Iris pigment epithelial cell (primary cell): ENCODE measurements around the gene LIN9.
"Not testable (repeated sequence)": the region's sequence is repeated elsewhere in the genome, so short reads cannot be mapped to it uniquely, and the experiment has no call there.

Experiments used
- DNase-seq: peaks from one replicate; pipeline ENCODE4 v3.0.0-alpha.2; 2011; ENCODE audit warnings: low read depth

Gene LIN9

DNA sequence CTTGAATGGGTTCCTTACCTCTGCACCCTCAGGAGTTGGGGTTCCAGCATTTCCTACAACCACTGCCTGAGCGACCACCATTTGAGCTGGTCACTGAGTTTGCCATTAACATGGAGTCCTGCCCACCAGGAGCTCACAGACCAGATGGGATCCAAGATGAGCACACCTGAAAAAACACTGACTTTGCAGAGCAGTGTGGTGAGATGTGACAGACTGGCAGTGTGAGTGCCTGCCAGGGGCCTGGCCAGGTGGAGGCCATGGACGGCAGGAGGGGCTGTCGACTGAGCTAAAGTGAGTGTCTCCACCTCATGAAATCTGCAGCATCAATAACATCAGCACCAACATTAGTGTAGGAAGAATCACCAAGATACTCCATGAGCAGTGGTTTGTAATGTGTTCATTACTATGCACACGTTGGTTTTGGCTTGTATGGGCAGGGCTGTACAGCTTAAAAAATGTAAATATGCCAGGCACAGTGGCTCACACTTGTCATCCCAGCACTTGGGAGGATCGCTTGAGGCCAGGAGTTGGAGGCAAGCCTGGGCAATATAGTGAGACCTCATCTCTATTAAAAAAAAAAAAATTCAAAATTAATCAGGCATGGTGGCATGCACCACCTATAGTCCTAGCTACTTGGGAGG lies 97.7 kb downstream of the LIN9 start:
- no peak for DNase-seq

GRCh38 chr1:226210571-226211176 lies 98.3 kb downstream of the LIN9 start:
- DNase-seq, result no peak

DNA sequence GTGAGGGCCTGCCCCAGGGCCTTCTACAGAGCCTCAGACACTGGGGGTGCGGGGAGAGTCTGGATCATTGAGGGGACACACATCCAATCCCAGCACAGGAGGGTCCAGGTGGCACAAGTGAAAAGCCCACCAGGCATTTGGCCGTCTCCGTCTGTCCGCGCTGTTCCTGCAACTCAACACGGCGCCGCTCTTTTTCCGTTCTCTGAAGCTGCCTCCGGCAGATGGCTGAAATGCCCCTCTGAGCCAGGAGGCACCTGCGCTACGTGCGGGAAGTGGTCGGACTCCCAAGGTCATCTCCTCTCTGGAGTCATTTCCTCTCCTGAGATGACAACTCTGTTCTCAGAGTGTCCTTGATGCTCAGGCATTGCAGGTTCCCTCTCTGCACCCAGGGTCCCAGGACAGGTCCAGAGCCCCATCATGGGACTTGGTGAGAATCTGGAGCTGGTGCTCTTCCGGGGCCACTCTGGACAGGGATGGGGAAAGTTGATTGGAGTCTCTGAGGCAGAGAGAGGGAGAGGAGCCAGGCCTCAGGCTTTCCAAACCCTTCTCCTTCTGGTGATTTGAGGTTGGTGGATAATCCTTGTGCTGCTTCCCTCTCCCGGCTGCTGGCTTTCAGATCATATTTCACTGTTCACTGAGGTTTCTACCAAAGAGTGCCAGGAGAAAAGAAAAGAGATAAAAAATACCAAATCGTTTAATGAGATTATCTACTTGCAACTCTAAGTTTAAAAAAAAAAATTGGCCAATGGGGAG lies 99.5 kb downstream of the LIN9 start:
- DNase-seq, result peak; percentile 14

DNA sequence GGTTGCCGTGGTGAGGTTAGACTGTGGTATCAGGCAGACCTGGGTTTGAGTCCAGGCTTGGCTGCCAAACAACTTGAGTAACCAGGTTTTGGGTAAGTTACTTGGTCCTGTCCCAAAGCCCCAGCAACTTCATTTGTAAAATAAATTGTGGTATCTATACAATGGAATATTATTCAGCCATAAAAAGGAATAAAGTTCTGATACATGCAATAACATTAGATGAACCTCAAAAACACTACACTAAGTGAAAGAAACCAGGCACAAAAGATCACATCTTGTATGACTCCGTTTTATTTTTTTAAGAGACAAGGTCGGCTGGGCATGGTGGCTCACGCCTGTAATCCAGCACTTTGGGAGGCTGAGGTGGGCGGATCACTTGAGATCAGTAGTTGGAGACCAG lies 101.9 kb downstream of the LIN9 start:
- DNase-seq, result no peak

DNA sequence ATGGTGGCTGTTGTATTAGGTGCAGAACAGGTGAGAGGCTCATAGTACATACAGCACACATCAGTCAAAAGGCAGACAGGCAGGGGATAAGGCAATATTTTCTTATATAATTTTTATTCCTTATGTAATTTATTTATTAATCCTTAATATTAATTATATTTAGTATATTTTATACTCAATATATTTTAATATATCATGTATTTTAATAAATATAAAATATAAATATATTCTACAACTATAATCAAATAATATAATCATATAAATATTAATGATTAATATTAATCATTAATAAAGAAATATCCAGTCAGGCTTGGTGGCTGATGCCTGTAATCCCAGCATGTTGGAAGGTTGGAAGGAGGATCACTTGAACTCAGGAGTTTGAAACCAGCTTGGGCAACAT lies 104.8 kb downstream of the LIN9 start:
- no peak for DNase-seq

GRCh38 chr1:226203655-226204054 lies 105.3 kb downstream of the LIN9 start:
- DNase-seq, result no peak

GRCh38 chr1:226203240-226203639 lies 105.7 kb downstream of the LIN9 start:
- DNase-seq, result no peak

DNA sequence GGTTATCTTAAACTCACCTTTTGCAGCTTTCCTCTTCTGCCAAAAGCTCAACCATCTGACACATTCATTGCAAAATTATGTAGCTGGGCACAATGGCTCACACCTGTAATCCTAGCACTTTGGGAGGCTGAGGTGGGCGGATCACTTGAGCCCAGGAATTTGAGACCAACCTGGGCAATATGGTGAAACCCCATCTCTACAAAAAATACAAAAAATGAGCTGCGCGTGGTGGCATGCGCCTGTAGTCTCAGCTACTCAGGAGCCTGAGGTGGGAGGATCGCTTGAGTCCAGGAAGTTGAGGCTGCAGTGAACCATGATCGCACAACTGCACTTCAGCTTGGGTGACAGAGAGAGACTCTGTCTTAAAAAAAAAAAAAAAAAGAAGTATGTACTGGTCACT lies 106.3 kb downstream of the LIN9 start:
- DNase-seq, result not testable (repeated sequence)

- no peak for DNase-seq
These were observed 106.7 kb downstream of the LIN9 start for GRCh38 chr1:226202246-226202645.

GRCh38 chr1:226201029-226201593 lies 107.9 kb downstream of the LIN9 start:
- DNase-seq, result peak; percentile 34

DNA sequence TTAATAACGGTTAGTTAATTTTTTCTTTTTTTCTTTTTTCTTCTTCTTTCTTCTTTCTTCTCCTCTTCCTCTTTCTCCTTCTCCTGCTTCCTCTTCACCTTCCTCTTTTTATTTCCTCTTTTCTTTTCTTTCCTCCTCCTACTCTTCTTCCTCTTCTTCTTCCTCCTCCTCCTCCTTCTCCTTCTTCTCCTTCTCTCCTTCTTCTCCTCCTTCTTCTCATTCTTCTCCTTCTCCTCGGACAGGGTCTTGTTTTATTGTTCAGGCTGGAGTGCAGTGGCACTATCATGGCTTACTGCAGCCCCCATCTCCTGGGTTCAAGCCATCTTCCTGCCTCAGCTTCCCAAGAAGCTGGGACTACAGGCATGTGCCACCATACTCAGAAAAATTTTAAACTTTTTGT lies 109.0 kb downstream of the LIN9 start:
- DNase-seq, result no peak

DNA sequence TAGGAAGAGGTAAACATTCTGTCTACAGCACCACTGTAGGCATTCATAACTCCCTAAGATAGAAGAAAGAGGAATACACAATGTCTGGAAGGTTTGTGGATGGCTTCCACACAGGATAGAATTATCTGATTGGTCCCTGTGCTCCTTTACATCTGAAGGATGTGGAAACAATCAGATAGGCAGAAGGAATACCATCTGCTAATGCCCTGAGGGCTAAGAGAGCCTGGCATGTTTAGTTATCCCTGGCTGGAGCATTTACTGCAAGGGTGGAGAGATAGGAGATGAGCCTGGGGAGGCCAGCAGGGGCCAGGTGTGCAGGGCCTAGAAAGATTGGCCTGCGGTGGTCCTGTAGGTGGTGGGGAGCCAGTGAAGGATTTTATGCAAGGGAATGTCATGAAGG lies 113.8 kb downstream of the LIN9 start:
- DNase-seq, result no peak

- no peak for DNase-seq
These were observed 121.6 kb downstream of the LIN9 start for GRCh38 chr1:226187380-226187779.

GRCh38 chr1:226187019-226187322 lies 122.0 kb downstream of the LIN9 start:
- no peak for DNase-seq

DNA sequence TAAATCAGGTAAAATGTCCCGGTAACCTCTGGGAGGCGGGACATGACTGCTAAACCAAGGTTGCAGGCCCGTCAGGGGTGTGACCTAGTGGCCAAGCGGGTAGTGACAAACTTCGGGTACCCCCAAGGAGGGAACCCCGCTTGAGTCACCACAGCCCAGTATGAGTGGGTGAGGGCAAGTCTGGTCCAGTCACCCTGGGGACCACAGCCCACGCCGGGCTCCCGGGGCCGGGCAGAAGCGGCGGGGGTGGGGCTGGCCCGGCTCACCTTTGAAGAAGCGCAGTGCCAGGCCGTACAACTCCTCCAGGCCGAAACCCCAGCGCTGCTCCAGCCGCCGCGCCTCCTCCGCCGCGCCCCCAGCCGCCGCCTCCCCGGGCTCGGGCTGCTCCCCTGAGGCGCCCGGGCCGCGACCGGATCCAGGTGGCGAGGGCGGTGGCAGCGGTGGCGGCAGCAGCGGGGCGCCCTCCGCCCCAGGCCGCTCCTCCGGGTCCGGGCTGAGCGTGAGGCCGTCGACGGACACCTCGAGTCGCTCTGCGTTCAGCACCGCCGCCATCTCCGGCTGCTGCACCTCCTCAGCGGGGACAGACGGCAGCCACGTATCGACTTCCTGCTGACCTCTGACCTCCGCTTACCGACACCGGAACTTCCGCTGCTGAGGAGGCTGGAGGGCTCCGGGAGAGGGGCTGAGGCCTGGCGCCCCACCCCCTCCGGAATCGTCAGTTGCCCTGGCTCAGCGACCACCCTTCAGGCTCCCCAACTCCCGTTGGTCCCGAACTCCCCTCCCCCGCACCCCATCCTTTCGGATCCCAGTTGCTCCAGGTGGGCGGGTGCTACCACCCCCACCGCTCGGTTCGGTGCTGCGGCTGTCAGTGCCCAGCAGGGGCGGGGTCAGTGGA lies 122.6 kb downstream of the LIN9 start, which contains the start of gene ACBD3:
Gene ACBD3 (minus strand): TSS at position 618 of the 895 bp plus-strand sequence. CDS start 66 bp downstream, at position 552.
- peak; percentile 83 for DNase-seq

DNA sequence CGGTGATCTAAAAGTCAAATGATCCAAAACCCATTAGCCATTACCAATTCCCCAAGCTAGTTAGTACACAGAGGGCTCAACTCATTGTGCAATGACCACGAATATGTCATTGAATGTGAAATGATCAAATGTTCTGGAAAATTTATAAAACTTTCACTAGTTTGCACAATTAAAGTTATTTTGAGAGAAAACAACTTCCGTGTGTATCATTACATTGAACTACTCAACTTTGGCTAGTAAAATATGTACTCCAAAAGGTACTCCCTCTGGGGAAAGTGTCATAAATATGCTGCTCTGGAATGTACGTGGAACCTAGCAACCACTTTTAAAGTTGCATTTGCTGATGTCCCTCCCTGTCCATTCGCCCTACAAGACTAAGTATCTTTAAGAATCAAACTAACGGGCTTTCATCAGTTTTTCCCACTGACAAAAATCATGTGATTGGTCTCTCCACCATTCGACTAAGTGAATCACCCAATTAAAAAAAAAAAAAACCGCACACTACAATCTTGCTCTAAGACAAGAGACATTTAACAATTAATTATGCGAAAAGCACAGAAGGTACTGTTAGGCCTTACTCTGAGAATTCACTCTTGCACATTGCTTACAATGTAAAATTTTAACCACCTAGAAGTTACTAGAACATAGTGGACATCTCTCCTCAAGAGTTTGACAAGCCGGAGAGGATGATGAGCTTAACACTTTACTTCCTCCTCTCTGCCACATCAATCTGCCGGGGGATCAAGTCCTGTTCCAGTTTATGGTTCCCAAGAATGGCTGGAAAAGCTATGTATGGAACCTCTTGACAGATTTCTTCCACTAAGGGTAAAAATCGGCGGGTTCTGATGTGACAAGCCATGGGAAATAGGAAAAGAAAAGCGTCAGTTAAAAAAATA lies 123.6 kb downstream of the LIN9 start:
- DNase-seq, result peak; percentile 43

- DNase-seq, result peak; percentile 66
These were observed 126.8 kb downstream of the LIN9 start for GRCh38 chr1:226181996-226182714.
